GM23248 (cell line): ENCODE results near the gene BZW1. TPM values are rescaled to one million over a fixed set of nuclear protein-coding genes. Genes with fewer than 3 reads are reported as not detected.

Experiments
- DNase-seq: peaks from one replicate; pipeline ENCODE4 v3.0.0-alpha.2; 2015
- H2AFZ ChIP-seq: fragments of 200-600 bp; sonication (generic); 2 replicates; pipeline ENCODE4 v1.6.1; 2016; ENCODE audit warnings: antibody characterized with exemption
- H3F3A ChIP-seq: fragments of 200-600 bp; sonication (generic); 2 replicates; pipeline ENCODE4 v1.6.1; 2016; ENCODE audit warnings: mild to moderate bottlenecking, antibody characterized with exemption, mixed run types; ENCODE audit not compliant: insufficient read depth
- H3K27ac ChIP-seq: fragments of 200-600 bp; sonication (generic); 2 replicates; pipeline ENCODE4 v1.5.1; 2016; ENCODE audit warnings: mild to moderate bottlenecking
- H3K27me3 ChIP-seq: fragments of 200-600 bp; sonication (generic); replicated peaks from 2 replicates; pipeline ENCODE4 v1.6.1; 2016; ENCODE audit warnings: mild to moderate bottlenecking; ENCODE audit not compliant: insufficient read depth
- H3K36me3 ChIP-seq: fragments of 200-600 bp; sonication (generic); 2 replicates; pipeline ENCODE4 v1.6.1; 2016; ENCODE audit warnings: low read depth, mild to moderate bottlenecking
- H3K4me1 ChIP-seq: fragments of 200-600 bp; sonication (generic); 2 replicates; pipeline ENCODE4 v1.6.1; 2016; ENCODE audit warnings: mild to moderate bottlenecking; ENCODE audit not compliant: insufficient read depth
- H3K4me2 ChIP-seq: fragments of 200-600 bp; sonication (generic); one replicate; pipeline ENCODE4 v1.6.1; 2016; ENCODE audit warnings: mild to moderate bottlenecking; ENCODE audit not compliant: unreplicated experiment
- H3K4me3 ChIP-seq: fragments of 200-600 bp; sonication (generic); 2 replicates; pipeline ENCODE4 v1.5.1; 2016; ENCODE audit warnings: mild to moderate bottlenecking
- H3K79me2 ChIP-seq: fragments of 200-600 bp; sonication (generic); 2 replicates; pipeline ENCODE4 v1.6.1; 2016; ENCODE audit warnings: mild to moderate bottlenecking; ENCODE audit not compliant: insufficient read depth
- H3K9ac ChIP-seq: fragments of 200-600 bp; sonication (generic); 2 replicates; pipeline ENCODE4 v1.6.1; 2016; ENCODE audit warnings: mild to moderate bottlenecking
- H3K9me2 ChIP-seq: fragments of 200-600 bp; sonication (generic); 2 replicates; pipeline ENCODE4 v1.6.1; 2016; ENCODE audit warnings: mixed run types, mild to moderate bottlenecking, moderate library complexity; ENCODE audit not compliant: insufficient read depth
- H3K9me3 ChIP-seq: fragments of 200-600 bp; sonication (generic); one replicate; pipeline ENCODE4 v1.6.1; 2017; ENCODE audit warnings: low read depth
- H4K20me1 ChIP-seq: fragments of 200-600 bp; sonication (generic); 2 replicates; pipeline ENCODE4 v1.6.0; 2016; ENCODE audit not compliant: insufficient read depth
- EZH2 ChIP-seq: fragments of 200-600 bp; sonication (generic); IDR thresholded peaks from 2 replicates; pipeline ENCODE4 v1.6.1; 2018; ENCODE audit warnings: antibody characterized with exemption, mild to moderate bottlenecking; ENCODE audit not compliant: insufficient read depth, poor library complexity, severe bottlenecking
- EZH2phosphoT487 ChIP-seq: fragments of 200-600 bp; sonication (generic); IDR thresholded peaks from 2 replicates; pipeline ENCODE4 v1.6.1; 2018; ENCODE audit warnings: antibody characterized with exemption, moderate library complexity, mild to moderate bottlenecking, low read depth; ENCODE audit not compliant: insufficient read depth
- WGBS, 2 experiments: methylation state at CpG; one replicate each; pipeline ENCODE4 v1.1.6; 2015 to 2017; ENCODE audit warnings: low lambda C conversion rate in 2 of 2, low coverage in 1 of 2; ENCODE audit errors: missing lambda C conversion rate in 2 of 2; 5-methylcytosine and 5-hydroxymethylcytosine counted together
- in situ Hi-C: fragments of 300-500 bp; cut with MboI; formaldehyde crosslinking; loops from 2 replicates; pipeline ENCODE4 v1.15.0; 2020
- polyA plus RNA-seq: library from polyadenylated mRNA; unstranded; fragments of >200 nt; fragmentation: Nextera tagmentation; extraction: Ambion mirVana; gene quantifications from 2 replicates; pipeline ENCODE4 v1.2.1, GENCODE V29; 2016
- small RNA-seq: library from RNA; depleted of rRNA; stranded (forward); fragments of <200 nt; gene quantifications from one replicate; pipeline ENCODE3, GENCODE V24; 2014; ENCODE audit warnings: low read depth, low replicate concordance
- total RNA-seq: library from RNA; depleted of rRNA; stranded (reverse); fragments of >200 nt; shearing (Covaris generic); gene quantifications from 2 replicates; pipeline ENCODE4 v1.2.3, GENCODE V29; 2014; rRNA removed

BZW1 gene
- total and polyA plus RNA-seq, 2 experiments from 2014 or later = 365 to 596 TPM

- Histone ChIP-seq H3F3A (peaks cover 20% of the 10 kb centered on the region; the same call in 1 of the 2 replicates), H3K9me2 (no peaks in the 10 kb centered on the region), H2AFZ (no peak overlapping the region), H3K4me1 (peaks cover 16% of the 10 kb centered on the region), H3K4me2 (no peak overlapping the region), H3K27ac (no peak overlapping the region), H3K36me3 (0 out of 2 replicates have a peak, but pooled peaks cover 3% of the 10 kb centered on the region), H3K9me3 (no peaks in the 10 kb centered on the region), H3K4me3 (no peak overlapping the region), H3K27me3 (no peaks in the 10 kb centered on the region), H3K79me2 (peaks cover 4% of the 10 kb centered on the region), H4K20me1 (no peaks in the 10 kb centered on the region), H3K9ac (no peak overlapping the region)
- no peak for DNase-seq
- TF ChIP-seq EZH2phosphoT487 (no peak), EZH2 (no peak)
- in situ Hi-C loops = loop anchor here (25.0 kb wide), 1 partner anchor 907 kb away; the partner anchor contains the start of genes MAIP1 and TYW5
- 95 to 98% methylated on average over 2 of the region's 2 CpGs for WGBS, 2 experiments
Measured at GRCh38 chr2:200869014-200869413, 57.3 kb downstream of the BZW1 start.

- peaks cover 13% of the 10 kb centered on the region for H3K4me1 ChIP-seq
- H3K4me3 ChIP-seq = no peak overlapping the region
- peaks cover 20% of the 10 kb centered on the region; the same call in 1 of the 2 replicates for H3F3A ChIP-seq
- no peak overlapping the region for H3K9ac ChIP-seq
- no peaks in the 10 kb centered on the region for H3K9me3 ChIP-seq
- no peaks in the 10 kb centered on the region for H3K79me2 ChIP-seq
- no peak overlapping the region for H2AFZ ChIP-seq
- no peaks in the 10 kb centered on the region for H3K27me3 ChIP-seq
- TF ChIP-seq EZH2phosphoT487 = no peak
- no peak for TF ChIP-seq EZH2
- H4K20me1 ChIP-seq = no peaks in the 10 kb centered on the region
- H3K36me3 ChIP-seq = peaks cover 20% of the 10 kb centered on the region
- WGBS, 2 experiments = 22 to 27% methylated on average over 3 of the region's 3 CpGs
- no peak for DNase-seq
- no peak overlapping the region for H3K4me2 ChIP-seq
- in situ Hi-C loops = loop anchor here (25.0 kb wide), 1 partner anchor 909 kb away; the partner anchor contains the start of genes MAIP1 and TYW5
- H3K9me2 ChIP-seq = no peaks in the 10 kb centered on the region
- H3K27ac ChIP-seq = no peak overlapping the region
Measured at GRCh38 chr2:200871151-200871550, 59.4 kb downstream of the BZW1 start.

- in situ Hi-C loops = loop anchor here (25.0 kb wide), 1 partner anchor 911 kb away; the partner anchor contains the start of genes MAIP1 and TYW5
- no peak for DNase-seq
- no peaks in the 10 kb centered on the region for H3K9me2 ChIP-seq
- TF ChIP-seq EZH2 = no peak
- TF ChIP-seq EZH2phosphoT487 = no peak
- H3K9ac ChIP-seq = no peak overlapping the region
- H3K4me2 ChIP-seq = no peak overlapping the region
- H3K27me3 ChIP-seq = no peaks in the 10 kb centered on the region
- 98 to 100% methylated on average over 6 of the region's 6 CpGs for WGBS, 2 experiments
- H3K27ac ChIP-seq = no peak overlapping the region
- H3K79me2 ChIP-seq = no peaks in the 10 kb centered on the region
- H3F3A ChIP-seq = no peaks in the 10 kb centered on the region
- H2AFZ ChIP-seq = no peak overlapping the region
- no peak overlapping the region for H3K4me3 ChIP-seq
- H3K9me3 ChIP-seq = no peaks in the 10 kb centered on the region
- no peaks in the 10 kb centered on the region for H3K4me1 ChIP-seq
- H3K36me3 ChIP-seq = peaks cover 24% of the 10 kb centered on the region
- no peaks in the 10 kb centered on the region for H4K20me1 ChIP-seq
Measured at GRCh38 chr2:200873560-200873959, 61.9 kb downstream of the BZW1 start.

Small RNA genes lying within 50 kb of the gene (small RNA-seq; reads per million reads assigned to genes)
- gene RF00019 = not detected
- gene RNA5SP115 = not detected
- not detected for gene RNU1-133P
- gene RNU6-31P = not detected

Other genes with a start within 250 kb of the BZW1 start
- 46.0 and 47.9 TPM in 2 replicates for gene AOX1, start 225.9 kb upstream of the BZW1 start, total RNA-seq
- 18.9 and 20.5 TPM in 2 replicates for gene AOX1, start 225.9 kb upstream of the BZW1 start, polyA plus RNA-seq
- 32.4 and 52.7 TPM in 2 replicates for gene CLK1, start 52.7 kb downstream of the BZW1 start, total RNA-seq
- gene CLK1, start 52.7 kb downstream of the BZW1 start, polyA plus RNA-seq = 30.0 and 33.5 TPM in 2 replicates
- gene PPIL3, start 77.2 kb downstream of the BZW1 start, total RNA-seq = 39.6 and 53.2 TPM in 2 replicates
- 37.8 and 41.6 TPM in 2 replicates for gene PPIL3, start 77.2 kb downstream of the BZW1 start, polyA plus RNA-seq
- gene NIF3L1, start 77.5 kb downstream of the BZW1 start, total RNA-seq = 17.1 and 21.5 TPM in 2 replicates
- gene NIF3L1, start 77.5 kb downstream of the BZW1 start, polyA plus RNA-seq = 26.7 and 29.4 TPM in 2 replicates
- gene ORC2, start 151.8 kb downstream of the BZW1 start, total RNA-seq = 8.1 and 8.8 TPM in 2 replicates
- 5.4 and 8.0 TPM in 2 replicates for gene ORC2, start 151.8 kb downstream of the BZW1 start, polyA plus RNA-seq